ENCODE measurements around the gene TAS1R2.

DNA sequence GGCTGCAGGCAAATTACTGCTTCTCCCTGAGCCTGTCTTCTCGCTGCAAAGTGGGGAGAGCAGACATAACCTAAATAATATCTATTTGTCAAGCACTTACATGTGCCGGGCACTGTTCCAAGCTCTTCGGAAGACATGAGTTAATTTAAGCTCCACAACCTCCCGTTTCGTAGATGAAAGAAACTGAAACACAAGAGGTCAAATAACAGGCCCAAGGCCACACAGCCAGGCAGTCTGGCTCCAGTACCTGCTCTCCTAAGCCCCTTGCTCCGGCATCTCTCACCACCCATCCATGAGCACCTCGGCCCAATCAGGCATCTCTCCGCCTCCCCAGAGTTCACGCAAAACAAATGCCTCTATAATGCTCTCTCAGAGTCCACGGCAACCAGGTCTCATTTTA lies 65.4 kb downstream of the TAS1R2 start:
- TF ChIP-seq, protein P1, sequence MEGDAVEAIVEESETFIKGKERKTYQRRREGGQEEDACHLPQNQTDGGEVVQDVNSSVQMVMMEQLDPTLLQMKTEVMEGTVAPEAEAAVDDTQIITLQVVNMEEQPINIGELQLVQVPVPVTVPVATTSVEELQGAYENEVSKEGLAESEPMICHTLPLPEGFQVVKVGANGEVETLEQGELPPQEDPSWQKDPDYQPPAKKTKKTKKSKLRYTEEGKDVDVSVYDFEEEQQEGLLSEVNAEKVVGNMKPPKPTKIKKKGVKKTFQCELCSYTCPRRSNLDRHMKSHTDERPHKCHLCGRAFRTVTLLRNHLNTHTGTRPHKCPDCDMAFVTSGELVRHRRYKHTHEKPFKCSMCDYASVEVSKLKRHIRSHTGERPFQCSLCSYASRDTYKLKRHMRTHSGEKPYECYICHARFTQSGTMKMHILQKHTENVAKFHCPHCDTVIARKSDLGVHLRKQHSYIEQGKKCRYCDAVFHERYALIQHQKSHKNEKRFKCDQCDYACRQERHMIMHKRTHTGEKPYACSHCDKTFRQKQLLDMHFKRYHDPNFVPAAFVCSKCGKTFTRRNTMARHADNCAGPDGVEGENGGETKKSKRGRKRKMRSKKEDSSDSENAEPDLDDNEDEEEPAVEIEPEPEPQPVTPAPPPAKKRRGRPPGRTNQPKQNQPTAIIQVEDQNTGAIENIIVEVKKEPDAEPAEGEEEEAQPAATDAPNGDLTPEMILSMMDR (IDR thresholded peaks at IDR 0.05), result no peak
- TF ChIP-seq POLR2A (IDR thresholded peaks at IDR 0.05), result no peak

Measured in adrenal gland (tissue), 5 donors.